MM.1S (cell line): ENCODE data around the gene VPS29.

Experiments used
- DNase-seq: peaks from one replicate; pipeline ENCODE4 v3.0.0-alpha.2; 2015
- H2AFZ ChIP-seq: fragments of 300-600 bp; sonication (generic); 2 replicates; pipeline ENCODE4 v1.6.0; 2016; ENCODE audit warnings: antibody characterized with exemption, low read length
- H3F3A ChIP-seq: fragments of 300-600 bp; sonication (generic); 2 replicates; pipeline ENCODE4 v1.6.1; 2016; ENCODE audit warnings: mild to moderate bottlenecking, antibody characterized with exemption, low read length, moderate library complexity, mixed read lengths; ENCODE audit not compliant: insufficient read depth
- H3K27ac ChIP-seq: fragments of 300-600 bp; sonication (generic); 2 replicates; pipeline ENCODE4 v1.5.1; 2016; ENCODE audit warnings: mild to moderate bottlenecking, low read length
- H3K27me3 ChIP-seq: fragments of 300-600 bp; sonication (generic); replicated peaks from 2 replicates; pipeline ENCODE4 v1.6.0; 2016; ENCODE audit warnings: low read length; ENCODE audit not compliant: insufficient read depth
- H3K36me3 ChIP-seq: fragments of 300-600 bp; sonication (generic); replicated peaks from 2 replicates; pipeline ENCODE4 v1.6.1; 2016; ENCODE audit warnings: mild to moderate bottlenecking, low read length, mixed read lengths; ENCODE audit not compliant: insufficient read depth
- H3K4me1 ChIP-seq: fragments of 300-600 bp; sonication (generic); 2 replicates; pipeline ENCODE4 v1.6.1; 2016; ENCODE audit warnings: low read length, mixed read lengths
- H3K4me2 ChIP-seq: fragments of 300-600 bp; sonication (generic); 2 replicates; pipeline ENCODE4 v1.6.0; 2016; ENCODE audit warnings: low read depth, low read length
- H3K4me3 ChIP-seq: fragments of 300-600 bp; sonication (generic); 2 replicates; pipeline ENCODE4 v1.5.1; 2016; ENCODE audit warnings: low read length, mixed read lengths
- H3K79me2 ChIP-seq: fragments of 300-600 bp; sonication (generic); 2 replicates; pipeline ENCODE4 v1.6.1; 2016; ENCODE audit warnings: mixed run types, low read length, mixed read lengths
- H3K9ac ChIP-seq: fragments of 300-600 bp; sonication (generic); 2 replicates; pipeline ENCODE4 v1.6.1; 2016; ENCODE audit warnings: low read length, mixed read lengths
- H3K9me2 ChIP-seq: fragments of 300-600 bp; sonication (generic); replicated peaks from 2 replicates; pipeline ENCODE4 v1.6.1; 2016; ENCODE audit warnings: mild to moderate bottlenecking, low read length, mixed read lengths; ENCODE audit not compliant: insufficient read depth
- H3K9me3 ChIP-seq: fragments of 300-600 bp; sonication (generic); replicated peaks from 2 replicates; pipeline ENCODE4 v1.6.1; 2016; ENCODE audit warnings: mild to moderate bottlenecking, low read length, mixed read lengths; ENCODE audit not compliant: insufficient read depth
- H4K20me1 ChIP-seq: fragments of 300-600 bp; sonication (generic); 2 replicates; pipeline ENCODE4 v1.6.1; 2016; ENCODE audit warnings: mild to moderate bottlenecking, low read length, moderate library complexity, mixed read lengths; ENCODE audit not compliant: insufficient read depth
- EZH2 ChIP-seq: fragments of 300-600 bp; sonication (generic); optimal IDR thresholded peaks from 2 replicates; pipeline ENCODE3; 2017; ENCODE audit warnings: low read depth, mild to moderate bottlenecking, antibody characterized with exemption, low read length, mixed read lengths
- EZH2phosphoT487 ChIP-seq: fragments of 300-600 bp; sonication (generic); IDR thresholded peaks from 2 replicates; pipeline ENCODE4 v1.6.1; 2018; ENCODE audit warnings: antibody characterized with exemption, low read length
- TF ChIP-seq, protein P1 (sequence below): fragments of 300-600 bp; sonication (generic); IDR thresholded peaks from 2 replicates; pipeline ENCODE4 v1.5.1; 2016; ENCODE audit warnings: antibody characterized with exemption, low read length, mixed read lengths

The VPS29 gene

GRCh38 chr12:110540048-110540447 lies 38.1 kb upstream of the VPS29 start:
- no peak for DNase-seq
- Histone ChIP-seq H3K9ac (no peak overlapping the region), H3F3A (no peaks in the 10 kb centered on the region; the same call in 1 of the 2 replicates), H3K36me3 (no peaks in the 10 kb centered on the region), H3K9me2 (no peaks in the 10 kb centered on the region), H3K4me1 (peaks cover 5% of the 10 kb centered on the region; the same call in 1 of the 2 replicates), H3K27me3 (no peaks in the 10 kb centered on the region), H3K4me2 (no peak overlapping the region), H3K79me2 (peaks cover 4% of the 10 kb centered on the region; the same call in 1 of the 2 replicates), H3K27ac (no peak overlapping the region), H3K9me3 (no peaks in the 10 kb centered on the region), H2AFZ (no peak overlapping the region), H3K4me3 (no peak overlapping the region), H4K20me1 (no peaks in the 10 kb centered on the region)
- TF ChIP-seq EZH2phosphoT487 (no peak), EZH2 (no peak)
- TF ChIP-seq, protein P1, sequence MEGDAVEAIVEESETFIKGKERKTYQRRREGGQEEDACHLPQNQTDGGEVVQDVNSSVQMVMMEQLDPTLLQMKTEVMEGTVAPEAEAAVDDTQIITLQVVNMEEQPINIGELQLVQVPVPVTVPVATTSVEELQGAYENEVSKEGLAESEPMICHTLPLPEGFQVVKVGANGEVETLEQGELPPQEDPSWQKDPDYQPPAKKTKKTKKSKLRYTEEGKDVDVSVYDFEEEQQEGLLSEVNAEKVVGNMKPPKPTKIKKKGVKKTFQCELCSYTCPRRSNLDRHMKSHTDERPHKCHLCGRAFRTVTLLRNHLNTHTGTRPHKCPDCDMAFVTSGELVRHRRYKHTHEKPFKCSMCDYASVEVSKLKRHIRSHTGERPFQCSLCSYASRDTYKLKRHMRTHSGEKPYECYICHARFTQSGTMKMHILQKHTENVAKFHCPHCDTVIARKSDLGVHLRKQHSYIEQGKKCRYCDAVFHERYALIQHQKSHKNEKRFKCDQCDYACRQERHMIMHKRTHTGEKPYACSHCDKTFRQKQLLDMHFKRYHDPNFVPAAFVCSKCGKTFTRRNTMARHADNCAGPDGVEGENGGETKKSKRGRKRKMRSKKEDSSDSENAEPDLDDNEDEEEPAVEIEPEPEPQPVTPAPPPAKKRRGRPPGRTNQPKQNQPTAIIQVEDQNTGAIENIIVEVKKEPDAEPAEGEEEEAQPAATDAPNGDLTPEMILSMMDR: no peak

DNA sequence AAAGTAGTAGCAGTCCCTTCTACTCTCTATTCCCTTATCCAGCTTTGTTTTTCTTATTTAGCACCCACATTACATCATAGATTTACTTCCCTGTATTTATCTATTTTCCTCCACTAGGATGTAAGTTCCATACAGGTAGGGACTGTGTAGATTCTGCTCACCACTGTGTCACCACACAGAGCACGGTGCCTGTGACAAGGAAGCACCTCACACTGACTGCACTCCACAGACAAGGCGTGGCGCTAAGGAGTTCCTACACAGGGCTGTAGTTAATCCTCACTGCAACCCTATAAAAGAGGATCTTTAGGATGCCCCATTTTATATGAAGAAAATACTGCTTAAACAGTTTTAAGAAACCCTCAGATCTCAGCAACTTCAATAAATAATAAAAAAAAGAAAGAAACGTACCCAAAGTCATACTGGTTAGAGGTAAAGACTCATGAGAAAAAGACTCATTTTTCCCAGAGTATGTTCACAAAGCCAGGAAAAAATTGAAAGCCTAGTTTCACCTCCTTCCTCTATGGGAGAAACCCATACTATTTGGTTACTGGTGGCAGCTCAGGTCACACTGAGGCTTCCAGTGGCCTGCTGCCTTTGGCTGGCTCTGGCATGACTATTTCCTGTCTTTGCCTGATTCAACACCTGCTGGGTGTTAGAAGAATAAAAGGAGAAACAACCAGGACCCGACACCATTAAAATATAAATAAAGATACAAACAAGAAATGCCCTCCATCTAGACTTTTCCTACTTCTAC lies 37.1 kb upstream of the VPS29 start:
- H3K79me2 ChIP-seq: peaks cover 4% of the 10 kb centered on the region; the same call in 1 of the 2 replicates
- H3K4me1 ChIP-seq: peaks cover 3% of the 10 kb centered on the region; the same call in 1 of the 2 replicates
- no peaks in the 10 kb centered on the region; the same call in 1 of the 2 replicates for H3F3A ChIP-seq
- DNase-seq: no peak
- no peak overlapping the region for H3K4me2 ChIP-seq
- H3K27me3 ChIP-seq: no peaks in the 10 kb centered on the region
- no peaks in the 10 kb centered on the region for H4K20me1 ChIP-seq
- no peaks in the 10 kb centered on the region for H3K9me2 ChIP-seq
- H3K27ac ChIP-seq: no peak overlapping the region
- no peak overlapping the region for H3K9ac ChIP-seq
- H3K4me3 ChIP-seq: no peak overlapping the region
- no peak overlapping the region for H2AFZ ChIP-seq
- no peak for TF ChIP-seq EZH2phosphoT487
- TF ChIP-seq EZH2: no peak
- TF ChIP-seq, protein P1: no peak
- no peaks in the 10 kb centered on the region for H3K9me3 ChIP-seq
- H3K36me3 ChIP-seq: no peaks in the 10 kb centered on the region

- no peak overlapping the region for H3K4me2 ChIP-seq
- H3K36me3 ChIP-seq: no peaks in the 10 kb centered on the region
- DNase-seq: no peak
- no peaks in the 10 kb centered on the region for H4K20me1 ChIP-seq
- no peaks in the 10 kb centered on the region for H3F3A ChIP-seq
- H3K27ac ChIP-seq: no peak overlapping the region
- H3K4me3 ChIP-seq: no peak overlapping the region
- peaks cover 8% of the 10 kb centered on the region; the same call in 1 of the 2 replicates for H3K4me1 ChIP-seq
- no peak overlapping the region for H2AFZ ChIP-seq
- TF ChIP-seq EZH2 (no peak), EZH2phosphoT487 (no peak)
- TF ChIP-seq, protein P1: no peak
- H3K9me3 ChIP-seq: no peaks in the 10 kb centered on the region
- no peaks in the 10 kb centered on the region for H3K27me3 ChIP-seq
- H3K9ac ChIP-seq: no peak overlapping the region
- no peaks in the 10 kb centered on the region for H3K9me2 ChIP-seq
- peaks cover 1% of the 10 kb centered on the region; the same call in 1 of the 2 replicates for H3K79me2 ChIP-seq
These were observed 35.9 kb upstream of the VPS29 start for GRCh38 chr12:110537605-110538409.
